Measurements from ENCODE around the gene GRPR.

GRCh38 chrX:16114611-16115010, 8.8 kb upstream of the GRPR start:
- no peak for TF ChIP-seq EZH2 (conservative IDR thresholded peaks at IDR 0.05; ENCODE audit: low read depth, low read length)
- TF ChIP-seq, protein P1, sequence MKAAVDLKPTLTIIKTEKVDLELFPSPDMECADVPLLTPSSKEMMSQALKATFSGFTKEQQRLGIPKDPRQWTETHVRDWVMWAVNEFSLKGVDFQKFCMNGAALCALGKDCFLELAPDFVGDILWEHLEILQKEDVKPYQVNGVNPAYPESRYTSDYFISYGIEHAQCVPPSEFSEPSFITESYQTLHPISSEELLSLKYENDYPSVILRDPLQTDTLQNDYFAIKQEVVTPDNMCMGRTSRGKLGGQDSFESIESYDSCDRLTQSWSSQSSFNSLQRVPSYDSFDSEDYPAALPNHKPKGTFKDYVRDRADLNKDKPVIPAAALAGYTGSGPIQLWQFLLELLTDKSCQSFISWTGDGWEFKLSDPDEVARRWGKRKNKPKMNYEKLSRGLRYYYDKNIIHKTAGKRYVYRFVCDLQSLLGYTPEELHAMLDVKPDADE (CRISPR knock-in tag; IDR thresholded peaks at IDR 0.05), result no peak
- no peak for TF ChIP-seq CTCF (CRISPR knock-in tag; IDR thresholded peaks at IDR 0.05)
- no peak for TF ChIP-seq POLR2A (IDR thresholded peaks at IDR 0.05; ENCODE audit: insufficient read depth in 1 of 2, low read depth in 2 of 2, low read length in 2 of 2)
- no peak for TF ChIP-seq ZNF383 (CRISPR knock-in tag; IDR thresholded peaks at IDR 0.05; ENCODE audit: borderline replicate concordance)

Data from HepG2 (cell line).